ENCODE data around the gene TCF15. TPM values are rescaled to one million over a fixed set of nuclear protein-coding genes. Genes with fewer than 3 reads are reported as not detected.
"Not testable (repeated sequence)": the region's sequence is repeated elsewhere in the genome, so short reads cannot be mapped to it uniquely, and the experiment has no call there.

Gene TCF15
- total RNA-seq, 1 experiment from 2014 or later, result 1.0 TPM

- not testable (repeated sequence) for DNase-seq (ENCODE audit: low read depth)
These were observed 31.0 kb downstream of the TCF15 start for GRCh38 chr20:578940-579690.

GRCh38 chr20:577167-577791, 32.8 kb downstream of the TCF15 start:
- DNase-seq (ENCODE audit: low read depth), result peak; percentile 42

- DNase-seq (ENCODE audit: low read depth), result no peak
These were observed 34.0 kb downstream of the TCF15 start for GRCh38 chr20:576156-576555.

GRCh38 chr20:575230-575629, 34.9 kb downstream of the TCF15 start:
- no peak for DNase-seq (ENCODE audit: low read depth)

- DNase-seq (ENCODE audit: low read depth), result no peak
These were observed 35.7 kb downstream of the TCF15 start for GRCh38 chr20:574297-574942.

GRCh38 chr20:573414-574296, 36.5 kb downstream of the TCF15 start:
- peak; percentile 36 for DNase-seq (ENCODE audit: low read depth)

GRCh38 chr20:572727-573126, 37.4 kb downstream of the TCF15 start:
- no peak for DNase-seq (ENCODE audit: low read depth)

- DNase-seq (ENCODE audit: low read depth), result peak; percentile 46
These were observed 38.2 kb downstream of the TCF15 start for GRCh38 chr20:571754-572441.

- DNase-seq (ENCODE audit: low read depth), result peak; percentile 36
These were observed 41.3 kb downstream of the TCF15 start for GRCh38 chr20:568673-569415.

- no peak for DNase-seq (ENCODE audit: low read depth)
These were observed 41.9 kb downstream of the TCF15 start for GRCh38 chr20:568097-568652.

- DNase-seq (ENCODE audit: low read depth), result no peak
These were observed 45.9 kb downstream of the TCF15 start for GRCh38 chr20:564192-564591.

- DNase-seq (ENCODE audit: low read depth), result no peak
These were observed 46.9 kb downstream of the TCF15 start for GRCh38 chr20:563187-563586.

GRCh38 chr20:562232-562897, 47.7 kb downstream of the TCF15 start:
- DNase-seq (ENCODE audit: low read depth), result no peak

- peak; percentile 64 for DNase-seq (ENCODE audit: low read depth)
These were observed 48.5 kb downstream of the TCF15 start for GRCh38 chr20:561437-562231.

- DNase-seq (ENCODE audit: low read depth), result no peak
These were observed 49.4 kb downstream of the TCF15 start for GRCh38 chr20:560680-561079.

- DNase-seq (ENCODE audit: low read depth), result no peak
These were observed 52.0 kb downstream of the TCF15 start for GRCh38 chr20:558117-558516.

- no peak for DNase-seq (ENCODE audit: low read depth)
These were observed 53.1 kb downstream of the TCF15 start for GRCh38 chr20:556984-557383.

- DNase-seq (ENCODE audit: low read depth), result no peak
These were observed 54.1 kb downstream of the TCF15 start for GRCh38 chr20:555976-556385.

Measured in Daoy (cell line).